ENCODE data around the gene LMX1A.

GRCh38 chr1:165351863-165352441, 4.6 kb downstream of the LMX1A start:
- TF ChIP-seq GATA3 (IDR thresholded peaks at IDR 0.05; ENCODE audit: low read depth, low read length) (no peak), GATA2 (IDR thresholded peaks at IDR 0.05; ENCODE audit: low read depth, low read length) (no peak)
